ENCODE data around the gene CBL.

CBL gene

DNA sequence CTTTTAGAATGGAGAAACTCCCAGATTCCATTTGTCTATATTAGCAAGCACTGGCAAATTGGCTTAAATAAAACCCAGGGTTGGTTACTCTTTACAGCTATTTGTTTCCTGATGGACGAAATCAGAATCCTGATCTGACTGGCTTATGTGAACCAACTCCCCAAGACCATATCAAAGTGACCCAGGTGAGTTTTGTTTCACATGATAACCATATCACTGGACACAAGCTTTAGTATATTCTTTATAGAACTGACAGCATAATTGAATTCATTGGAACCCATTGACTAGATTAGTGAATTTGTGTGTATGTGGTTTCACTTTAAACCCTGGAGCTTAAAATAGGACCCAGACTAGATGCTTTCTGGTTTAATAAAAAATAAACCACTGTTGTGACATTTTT lies 71.5 kb downstream of the CBL start:
- DNase-seq: no peak

GRCh38 chr11:119282495-119282894 lies 76.4 kb downstream of the CBL start:
- no peak for DNase-seq

GRCh38 chr11:119284344-119285157 lies 78.4 kb downstream of the CBL start:
- DNase-seq: peak; percentile 75

DNA sequence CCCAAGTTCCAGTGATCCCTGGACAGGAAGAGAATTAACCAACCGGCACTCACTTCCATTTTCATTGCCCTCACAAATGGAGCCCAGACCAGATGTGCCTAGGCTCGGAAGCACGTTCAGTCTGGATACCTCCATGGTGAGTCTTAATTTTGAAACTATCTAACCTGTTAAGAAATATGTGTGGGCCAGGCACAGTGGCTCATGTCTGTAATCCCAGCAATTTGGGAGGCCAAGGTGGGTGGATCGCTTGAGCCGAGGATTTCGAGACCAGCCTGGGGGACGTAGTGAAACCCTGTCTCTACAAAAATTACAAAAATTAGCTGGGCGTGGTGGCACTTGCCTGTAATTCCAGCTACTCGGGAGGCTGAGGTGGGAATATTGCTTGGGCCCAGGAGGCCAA lies 79.3 kb downstream of the CBL start:
- no peak for DNase-seq

GRCh38 chr11:119288219-119288618 lies 82.1 kb downstream of the CBL start:
- no peak for DNase-seq

GRCh38 chr11:119290894-119291497 lies 84.9 kb downstream of the CBL start:
- no peak for DNase-seq

DNA sequence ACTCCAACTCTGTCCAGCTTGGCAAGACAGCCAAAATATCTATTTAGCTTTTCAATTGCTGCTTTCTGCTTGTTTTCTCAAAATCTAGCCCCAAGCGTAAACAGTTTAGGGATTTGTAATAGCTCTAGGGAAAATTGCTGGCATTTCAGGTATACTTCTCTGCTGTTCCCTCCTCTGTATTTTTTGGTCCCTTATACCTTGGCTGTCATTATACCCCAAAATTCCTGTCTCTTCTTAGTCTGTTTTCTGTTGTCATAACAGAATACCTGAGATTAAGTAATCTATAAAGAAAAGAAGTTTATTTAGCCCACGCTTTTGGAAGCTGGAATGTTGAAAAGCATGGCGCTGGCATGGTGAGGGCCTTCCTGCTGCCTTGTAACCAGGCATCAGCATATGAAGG lies 87.3 kb downstream of the CBL start:
- no peak for DNase-seq

DNA sequence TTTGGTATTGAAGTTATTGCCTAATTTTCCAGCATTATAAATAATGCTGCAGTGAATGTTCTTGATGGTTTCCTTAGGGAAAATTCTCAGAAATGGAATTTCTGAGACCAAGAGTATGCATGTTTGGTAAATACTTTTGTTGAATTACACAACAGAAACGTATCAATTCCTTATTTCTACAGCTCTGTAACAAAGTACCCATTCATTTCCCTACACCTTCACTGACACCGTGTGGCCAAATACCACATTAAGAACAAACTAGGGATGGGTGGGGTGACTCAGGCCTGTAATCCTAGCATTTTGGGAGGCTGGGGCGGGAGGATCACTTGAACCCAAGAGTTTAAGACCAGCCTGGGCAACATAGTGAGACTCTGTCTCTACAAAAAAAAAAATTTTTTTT lies 89.0 kb downstream of the CBL start:
- no peak for DNase-seq

DNA sequence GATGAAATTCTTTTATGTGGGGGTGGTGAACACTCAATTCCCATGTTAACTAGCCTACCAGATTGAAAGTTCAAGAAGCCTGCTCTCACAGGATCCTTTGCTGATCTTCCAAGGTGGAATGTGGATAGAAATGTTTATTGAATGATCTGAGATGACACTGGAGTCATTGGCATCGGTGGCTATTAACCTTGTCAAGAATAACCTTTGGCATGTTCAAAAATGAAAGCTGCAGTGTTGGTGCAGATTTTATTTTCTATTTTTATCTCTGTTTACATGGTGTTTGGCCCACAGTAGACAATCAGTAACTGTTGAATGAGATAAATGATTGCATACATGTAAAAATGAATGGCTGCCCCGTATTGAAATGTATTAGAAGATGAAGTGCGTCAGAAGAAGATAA lies 91.8 kb downstream of the CBL start:
- DNase-seq: no peak

GRCh38 chr11:119298726-119299125 lies 92.6 kb downstream of the CBL start:
- DNase-seq: no peak

GRCh38 chr11:119299416-119299815 lies 93.3 kb downstream of the CBL start:
- DNase-seq: no peak

DNA sequence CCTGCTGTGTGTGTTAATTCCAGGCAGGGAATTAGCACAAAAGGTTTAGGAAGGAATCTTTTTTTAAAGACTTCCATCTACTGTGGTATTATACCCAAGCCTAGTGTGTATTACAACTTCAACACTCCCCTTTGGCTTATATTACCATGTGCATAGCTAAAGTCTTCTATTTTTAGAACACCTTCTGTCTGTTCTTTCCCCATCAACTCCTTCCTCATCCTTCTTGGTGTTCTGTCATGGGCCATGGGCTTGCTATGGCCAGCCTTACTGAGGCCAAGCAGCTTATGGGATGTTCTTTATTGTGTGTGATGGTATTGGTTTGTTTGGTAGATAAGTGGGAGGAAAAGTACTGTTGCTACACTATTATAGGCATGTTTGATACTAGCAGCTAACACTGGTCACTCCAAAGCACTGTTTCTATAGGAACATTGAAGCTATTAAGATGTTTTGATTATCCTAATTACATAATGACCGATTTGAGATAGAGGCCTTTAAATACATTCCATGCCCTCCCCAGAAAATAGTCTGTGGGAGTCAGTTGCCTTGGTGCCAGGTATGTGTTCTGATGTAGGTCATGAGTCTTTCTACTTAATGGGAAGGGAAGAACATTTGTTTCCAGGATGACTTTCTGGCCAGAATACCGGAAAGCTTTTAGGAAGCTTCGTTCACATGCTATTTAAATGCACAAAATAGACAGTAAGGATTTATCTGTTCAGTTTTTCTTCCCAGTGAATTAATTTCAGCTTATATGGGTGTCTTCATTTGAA lies 94.2 kb downstream of the CBL start:
- no peak for DNase-seq

DNA sequence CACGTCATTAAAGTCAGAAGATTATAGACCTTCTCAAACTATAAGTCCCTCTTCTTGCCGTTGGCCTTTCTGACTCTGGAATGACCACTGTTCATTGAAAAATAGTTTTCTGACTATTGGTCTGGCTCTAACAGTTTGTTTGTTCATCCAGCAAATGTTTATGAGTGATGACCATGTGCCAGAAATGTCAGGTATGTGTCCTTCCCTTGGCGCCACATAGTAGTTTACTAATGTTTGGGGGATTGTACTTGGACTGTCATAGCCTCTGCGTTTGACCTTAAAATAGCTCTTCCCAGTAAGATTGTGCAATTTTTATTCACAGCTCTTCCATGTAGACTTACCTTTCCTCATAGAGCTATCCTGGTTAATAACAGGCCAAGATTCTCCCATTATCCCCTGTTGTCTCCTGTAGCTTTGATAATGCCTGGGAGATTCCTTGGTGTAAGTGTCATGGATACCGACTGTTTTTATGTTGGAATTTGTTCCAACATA lies 97.1 kb downstream of the CBL start:
- no peak for DNase-seq

DNA sequence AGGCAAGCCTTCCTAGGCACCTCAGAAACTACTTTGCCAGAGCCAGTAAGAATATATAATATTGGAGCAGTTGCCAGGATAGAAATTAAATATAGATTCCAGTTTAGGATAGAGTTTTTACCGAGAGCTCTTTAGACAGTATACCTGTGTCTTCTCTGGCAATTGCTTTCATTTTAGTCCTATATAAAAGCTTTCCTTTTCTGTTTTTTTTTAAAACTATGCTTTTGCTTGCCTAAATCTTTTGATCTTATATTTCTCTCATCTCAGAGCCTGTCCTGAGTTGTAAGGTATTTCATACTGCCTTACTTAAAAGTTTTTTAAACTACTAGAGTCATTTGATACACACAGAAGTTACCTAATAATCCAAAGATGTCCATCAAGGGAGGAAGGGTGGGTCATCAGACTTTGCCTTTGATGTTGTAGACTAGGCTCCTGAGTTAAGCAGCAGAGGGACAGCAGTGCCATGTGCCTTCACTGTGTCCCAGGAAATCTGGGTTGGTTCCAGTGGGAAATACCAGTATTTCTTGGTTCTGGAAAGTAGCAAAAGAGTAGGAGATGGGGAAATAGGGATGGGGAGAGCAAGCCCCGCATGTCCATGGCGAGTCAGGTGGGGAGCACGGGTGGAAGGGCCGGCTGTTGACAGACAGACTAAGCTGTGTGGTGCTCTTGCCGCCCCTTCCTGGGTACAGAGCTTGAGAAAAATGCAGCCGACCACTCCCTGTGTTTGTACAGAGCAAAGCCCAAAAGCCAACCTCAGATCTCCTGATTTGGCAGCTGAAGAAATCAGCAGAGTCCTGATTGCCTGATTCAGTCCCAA lies 99.6 kb downstream of the CBL start:
- DNase-seq: no peak

DNA sequence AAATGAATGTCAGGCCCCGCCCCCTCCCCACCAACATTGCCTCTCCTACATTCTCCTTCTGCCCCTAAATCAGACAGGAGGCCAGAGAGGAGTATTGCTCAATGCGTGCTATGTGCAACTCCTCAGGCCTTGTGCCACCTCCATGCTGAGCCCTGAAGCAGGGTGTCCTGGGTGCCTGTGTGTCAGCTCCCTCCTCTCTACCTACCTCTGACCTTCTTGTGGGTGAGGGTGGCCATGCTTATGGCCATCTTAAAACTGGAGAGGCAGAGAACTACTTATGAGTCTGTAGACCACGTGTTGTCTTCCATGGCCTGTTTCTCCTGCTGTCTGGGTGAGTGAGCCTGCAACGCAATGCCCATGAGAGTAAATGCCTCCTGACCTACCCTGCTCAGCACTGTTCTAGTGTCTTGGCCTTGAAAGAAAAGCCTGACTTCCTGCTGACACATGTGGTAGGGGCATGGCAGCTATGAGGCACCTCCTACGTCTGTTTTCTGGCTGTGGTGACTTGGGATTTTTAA lies 100.3 kb downstream of the CBL start:
- peak; percentile 28 for DNase-seq

DNA sequence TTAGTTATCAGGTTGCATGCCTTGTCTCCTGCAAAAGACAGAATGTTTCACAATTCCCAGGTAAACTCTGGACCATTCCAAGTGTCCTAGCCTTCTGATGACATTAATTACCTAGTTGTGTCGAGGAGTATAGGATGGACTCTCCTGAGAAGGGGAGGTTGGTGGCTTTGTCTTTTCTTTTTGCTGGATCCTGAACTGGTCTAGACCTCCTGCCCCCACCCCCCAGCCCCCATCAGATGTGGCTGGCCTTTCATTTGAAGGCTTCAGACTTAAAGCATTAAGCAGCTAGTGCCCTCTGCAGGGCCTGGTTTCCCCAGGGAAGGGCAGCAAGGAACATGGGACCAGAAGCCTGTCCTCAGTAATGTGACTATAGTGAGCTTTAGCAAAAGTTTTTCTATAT lies 101.1 kb downstream of the CBL start:
- no peak for DNase-seq

GRCh38 chr11:119307974-119308373 lies 101.8 kb downstream of the CBL start:
- no peak for DNase-seq

DNA sequence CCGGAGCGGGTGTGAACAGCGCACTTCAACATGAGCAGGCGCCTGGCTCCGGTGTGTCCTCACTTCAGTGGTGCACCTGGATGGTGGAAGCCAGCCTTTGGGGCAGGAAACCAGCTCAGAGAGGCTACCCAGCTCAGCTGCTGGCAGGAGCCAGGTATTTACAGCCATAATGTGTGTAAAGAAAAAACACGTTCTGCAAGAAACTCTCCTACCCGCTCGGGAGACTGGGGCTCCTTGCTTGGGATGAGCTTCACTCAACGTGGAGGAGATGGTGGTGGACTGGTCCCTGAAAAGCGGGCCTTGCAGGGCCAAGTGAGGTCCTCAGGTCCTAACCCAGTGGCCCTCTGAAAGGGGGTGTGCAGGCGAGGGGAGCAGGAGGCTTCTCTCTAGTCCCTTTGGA lies 103.3 kb downstream of the CBL start:
- no peak for DNase-seq

DNA sequence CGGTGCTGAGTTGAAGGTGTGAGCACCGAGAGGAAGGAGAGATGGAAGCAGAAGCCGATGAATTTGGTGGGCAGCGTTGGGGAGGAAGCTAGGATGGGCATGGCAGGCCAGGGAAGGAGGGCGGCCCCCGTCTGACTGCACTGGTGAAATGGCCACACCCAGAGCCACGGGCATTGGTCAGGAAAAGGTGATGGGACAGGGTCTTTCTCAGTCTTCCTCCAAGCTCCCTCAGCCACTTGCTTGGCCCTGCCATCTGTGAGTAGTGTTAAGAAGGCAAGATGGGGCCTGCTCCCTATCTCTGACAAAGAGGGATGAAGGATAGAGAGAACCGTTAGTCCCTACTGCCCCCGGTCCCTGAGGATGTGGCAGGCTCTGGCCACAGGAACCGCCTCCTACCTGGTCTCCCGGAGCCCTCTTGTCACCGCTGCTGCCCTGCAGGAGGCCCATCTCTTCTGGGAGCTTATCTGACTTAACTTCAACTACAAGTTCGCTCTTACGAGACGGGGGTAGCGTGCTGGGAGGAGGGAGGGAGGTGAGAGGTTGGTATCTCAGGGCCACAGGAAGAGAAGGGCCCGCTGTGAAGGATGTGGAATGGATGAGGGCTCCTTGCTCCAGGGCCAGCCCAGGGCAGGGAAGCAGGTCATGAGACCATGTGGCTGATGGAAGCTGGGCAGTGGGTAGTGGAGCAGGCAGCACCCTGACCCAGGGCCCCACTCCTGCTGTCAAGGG lies 104.0 kb downstream of the CBL start:
- DNase-seq: no peak

DNA sequence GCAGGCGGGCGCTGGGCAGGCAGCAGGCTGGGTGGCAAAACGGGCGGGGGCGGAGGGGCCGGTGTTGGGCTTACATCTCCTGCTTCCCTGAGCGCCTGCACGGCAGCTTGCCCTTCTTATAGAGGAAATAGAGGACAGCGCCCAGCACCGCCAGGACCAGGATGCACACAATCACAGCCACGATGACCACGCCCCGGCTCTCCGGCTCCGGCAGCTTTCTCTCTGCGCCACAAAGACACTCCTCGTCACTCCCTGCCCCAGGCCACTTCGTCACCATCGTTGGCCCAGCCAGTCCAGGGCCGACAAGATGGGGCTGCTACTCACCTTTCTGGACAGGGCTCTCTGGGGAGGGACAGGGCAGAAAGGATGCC lies 104.5 kb downstream of the CBL start:
- no peak for DNase-seq

- DNase-seq: no peak
Observed at GRCh38 chr11:119314726-119315125, 108.6 kb downstream of the CBL start.
